IMR-90 (cell line): ENCODE measurements around the gene SLC66A1. TPM values are rescaled to one million over a fixed set of nuclear protein-coding genes. Genes with fewer than 3 reads are reported as not detected.

ENCODE experiments used
- ATAC-seq: fragments of 200-7000 bp; cut with Tn5 transposase; 2 replicates; pipeline ENCODE4 v1.9.1; 2020; ENCODE audit warnings: low read depth, mild to moderate bottlenecking, moderate library complexity
- BruUV-seq: library from RNA; stranded (reverse); fragments of 400-500 nt; replicated peaks from 2 replicates; lab custom pipeline; 2021; lab: Mats Ljungman, UMichigan
- CTCF ChIA-PET: fragments of 300-600 bp; formaldehyde crosslinking; extraction: SDS; loops from one replicate; lab custom pipeline; 2021; ENCODE audit warnings: antibody characterized with exemption; lab: Yijun Ruan, JAX
- POLR2A ChIA-PET: fragments of 300-600 bp; sonication (Branson Sonifier 250); formaldehyde crosslinking; loops from one replicate; lab custom pipeline; 2022; ENCODE audit warnings: antibody characterized with exemption; ENCODE audit not compliant: unreplicated experiment; lab: Charles Lee
- DNase-seq: peaks from one replicate; pipeline ENCODE4 v3.0.0; 2013
- H2AFZ ChIP-seq: replicated peaks from 2 replicates; pipeline ENCODE3; 2013; ENCODE audit warnings: low read length, mild to moderate bottlenecking; ENCODE audit not compliant: poor library complexity
- H2AK5ac ChIP-seq: 2 replicates; pipeline ENCODE4 v1.6.1; 2013; ENCODE audit warnings: low read depth, low read length, inconsistent platforms
- H2AK9ac ChIP-seq: replicated peaks from 2 replicates; pipeline ENCODE3; 2013; ENCODE audit warnings: mild to moderate bottlenecking, low read depth, low read length, moderate library complexity; ENCODE audit not compliant: poor library complexity
- H2BK120ac ChIP-seq: 2 replicates; pipeline ENCODE4 v1.6.1; 2013; ENCODE audit warnings: low read depth, low read length, inconsistent platforms
- H2BK15ac ChIP-seq: 3 replicates; pipeline ENCODE4 v1.6.1; 2013; ENCODE audit warnings: low read depth, low read length, inconsistent platforms
- H2BK20ac ChIP-seq: 2 replicates; pipeline ENCODE4 v1.6.1; 2013; ENCODE audit warnings: low read depth, mild to moderate bottlenecking, inconsistent platforms, low read length, moderate library complexity
- H2BK5ac ChIP-seq: 2 replicates; pipeline ENCODE4 v1.6.1; 2013; ENCODE audit warnings: mild to moderate bottlenecking, low read depth, low read length, inconsistent platforms; ENCODE audit not compliant: poor library complexity, severe bottlenecking
- H3K14ac ChIP-seq: replicated peaks from 2 replicates; pipeline ENCODE4 v1.6.1; 2013; ENCODE audit warnings: low read depth, low read length, inconsistent platforms
- H3K18ac ChIP-seq: 2 replicates; pipeline ENCODE4 v1.6.1; 2013; ENCODE audit warnings: low read depth, low read length, control low read depth
- H3K23ac ChIP-seq: 2 replicates; pipeline ENCODE4 v1.6.1; 2013; ENCODE audit warnings: low read depth, low read length, inconsistent platforms
- H3K27ac ChIP-seq: 2 replicates; pipeline ENCODE4 v1.5.1; 2013; ENCODE audit warnings: mild to moderate bottlenecking, control low read depth, low read length; ENCODE audit not compliant: insufficient read depth
- H3K27me3 ChIP-seq: 2 replicates; pipeline ENCODE4 v1.6.1; 2013; ENCODE audit warnings: low read length; ENCODE audit not compliant: control insufficient read depth, insufficient read depth
- H3K36me3 ChIP-seq: 2 replicates; pipeline ENCODE4 v1.6.1; 2013; ENCODE audit warnings: low read length, mixed read lengths; ENCODE audit not compliant: control insufficient read depth, insufficient read depth
- H3K4ac ChIP-seq: 2 replicates; pipeline ENCODE4 v1.6.1; 2013; ENCODE audit warnings: low read depth, low read length, inconsistent platforms
- H3K4me1 ChIP-seq: 2 replicates; pipeline ENCODE4 v1.6.1; 2013; ENCODE audit warnings: low read length, mixed read lengths; ENCODE audit not compliant: control insufficient read depth, insufficient read depth
- H3K4me2 ChIP-seq: 2 replicates; pipeline ENCODE4 v1.6.1; 2013; ENCODE audit warnings: low read depth, mild to moderate bottlenecking, control low read depth, low read length, moderate library complexity
- H3K4me3 ChIP-seq: 2 replicates; pipeline ENCODE4 v1.5.1; 2013; ENCODE audit warnings: low read depth, mild to moderate bottlenecking, control low read depth, low read length, moderate library complexity; ENCODE audit not compliant: insufficient read depth
- H3K56ac ChIP-seq: 2 replicates; pipeline ENCODE4 v1.6.1; 2013; ENCODE audit warnings: low read length, inconsistent platforms; ENCODE audit not compliant: insufficient read depth; ENCODE audit errors: extremely low read depth
- H3K79me1 ChIP-seq, 2 experiments: 2 replicates each; pipeline ENCODE4 v1.6.1; 2013; ENCODE audit warnings: low read length in 2 of 2, inconsistent platforms in 1 of 2, low read depth in 1 of 2
- H3K9ac ChIP-seq: 2 replicates; pipeline ENCODE4 v1.6.1; 2013; ENCODE audit warnings: low read depth, low read length, control low read depth
- H3K9me1 ChIP-seq: 2 replicates; pipeline ENCODE4 v1.6.1; 2013; ENCODE audit warnings: low read length, inconsistent platforms; ENCODE audit not compliant: insufficient read depth
- H3K9me3 ChIP-seq: 2 replicates; pipeline ENCODE4 v1.6.1; 2013; ENCODE audit warnings: low read length; ENCODE audit not compliant: control insufficient read depth, insufficient read depth
- H4K20me1 ChIP-seq: 2 replicates; pipeline ENCODE4 v1.6.1; 2013; ENCODE audit warnings: low read length, inconsistent platforms; ENCODE audit not compliant: insufficient read depth
- H4K5ac ChIP-seq: 2 replicates; pipeline ENCODE4 v1.6.1; 2013; ENCODE audit warnings: mild to moderate bottlenecking, low read depth, low read length, control low read depth
- H4K8ac ChIP-seq, 2 experiments: 2 replicates each; pipeline ENCODE4 v1.6.1; 2013; ENCODE audit warnings: low read depth in 2 of 2, low read length in 2 of 2, control low read depth in 1 of 2, inconsistent platforms in 1 of 2
- H4K91ac ChIP-seq: 2 replicates; pipeline ENCODE4 v1.6.1; 2013; ENCODE audit warnings: low read depth, low read length, inconsistent platforms; ENCODE audit not compliant: insufficient read depth
- BHLHE40 ChIP-seq: fragments of 150-350 bp; IDR thresholded peaks from 2 replicates; pipeline ENCODE4 v1.6.1; 2016; ENCODE audit warnings: mild to moderate bottlenecking, low read depth, low read length
- CEBPB ChIP-seq: IDR thresholded peaks from 2 replicates; pipeline ENCODE4 v1.6.1; 2012; ENCODE audit warnings: low read depth, low read length, improper control_type of control experiment
- CHD1 ChIP-seq: IDR thresholded peaks from 2 replicates; pipeline ENCODE4 v1.6.1; 2012; ENCODE audit warnings: low read depth, low read length, improper control_type of control experiment
- CTCF ChIP-seq: conservative IDR thresholded peaks from 2 replicates; pipeline ENCODE4 v1.5.1; 2012; ENCODE audit warnings: mild to moderate bottlenecking, low read depth, low read length, improper control_type of control experiment
- FOS ChIP-seq: fragments of 150-350 bp; IDR thresholded peaks from 2 replicates; pipeline ENCODE4 v1.6.1; 2016; ENCODE audit warnings: low read depth, low read length
- MAFK ChIP-seq: IDR thresholded peaks from 2 replicates; pipeline ENCODE4 v1.6.1; 2012; ENCODE audit warnings: low read depth, low read length, improper control_type of control experiment
- MAZ ChIP-seq: IDR thresholded peaks from 2 replicates; pipeline ENCODE4 v1.6.1; 2012; ENCODE audit warnings: low read depth, mild to moderate bottlenecking, low read length, improper control_type of control experiment, moderate library complexity, borderline replicate concordance
- MXI1 ChIP-seq: IDR thresholded peaks from 2 replicates; pipeline ENCODE4 v1.6.1; 2012; ENCODE audit warnings: low read depth, mild to moderate bottlenecking, low read length, moderate library complexity, borderline replicate concordance
- NFE2L2 ChIP-seq: fragments of 150-350 bp; IDR thresholded peaks from 2 replicates; pipeline ENCODE4 v1.6.1; 2016; ENCODE audit warnings: low read depth, mild to moderate bottlenecking, low read length
- POLR2A ChIP-seq: IDR thresholded peaks from 2 replicates; pipeline ENCODE4 v1.6.1; 2012; ENCODE audit warnings: mild to moderate bottlenecking, low read depth, low read length
- RAD21 ChIP-seq: IDR thresholded peaks from 2 replicates; pipeline ENCODE4 v1.6.1; 2012; ENCODE audit warnings: low read length, improper control_type of control experiment
- RCOR1 ChIP-seq: IDR thresholded peaks from 2 replicates; pipeline ENCODE4 v1.6.1; 2012; ENCODE audit warnings: mild to moderate bottlenecking, low read length, improper control_type of control experiment; ENCODE audit not compliant: insufficient replicate concordance
- RFX5 ChIP-seq: IDR thresholded peaks from 2 replicates; pipeline ENCODE4 v1.8.0; 2012; ENCODE audit warnings: low read depth, mild to moderate bottlenecking, low read length, moderate library complexity
- SMC3 ChIP-seq: fragments of 150-350 bp; IDR thresholded peaks from 2 replicates; pipeline ENCODE4 v1.6.1; 2016; ENCODE audit warnings: low read depth, mild to moderate bottlenecking, antibody characterized with exemption, low read length, moderate library complexity
- USF2 ChIP-seq: fragments of 150-350 bp; IDR thresholded peaks from 2 replicates; pipeline ENCODE4 v1.6.1; 2017; ENCODE audit warnings: mild to moderate bottlenecking, antibody characterized with exemption, low read length, low read depth
- WGBS, 2 experiments: methylation state at CpG; one replicate each; pipeline versions ENCODE4 v1.1.5 to v1.1.7; 2013; ENCODE audit warnings: missing lambda C conversion rate in 2 of 2; ENCODE audit not compliant: insufficient read length in 1 of 2; ENCODE audit errors: extremely low coverage in 2 of 2; 5-methylcytosine and 5-hydroxymethylcytosine counted together
- dilution Hi-C: fragments of 300-500 bp; cut with HindIII; formaldehyde crosslinking; loops from one replicate; pipeline ENCODE4 v1.14.3; 2018; ENCODE audit warnings: low sequenced_read_pairs; ENCODE audit not compliant: unreplicated experiment
- in situ Hi-C: fragments of 300-500 bp; cut with MboI; formaldehyde crosslinking; loops from 3 replicates; pipeline ENCODE4 v1.14.3; 2019; ENCODE audit warnings: low sequenced_read_pairs, inconsistent platforms, mixed read lengths
- intact Hi-C: fragments of 100-400 bp; cut with micrococcal nuclease; formaldehyde crosslinking; loops from 2 replicates; pipeline ENCODE4 v1.10.0; 2022
- polyA plus RNA-seq, 3 experiments: library from polyadenylated mRNA; depleted of rRNA; stranded (reverse); fragments of >200 nt; gene quantifications; 2 replicates each; pipeline ENCODE4 v1.2.3, GENCODE V29; 2012; ENCODE audit warnings: low replicate concordance in 1 of 3
- total RNA-seq: library from RNA; depleted of rRNA; stranded (reverse); fragments of >200 nt; gene quantifications from 2 replicates; pipeline ENCODE4 v1.2.3, GENCODE V29; 2012
- TF ChIP-seq, protein P1 (sequence below): fragments of 150-350 bp; IDR thresholded peaks from 2 replicates; pipeline ENCODE4 v1.6.1; 2016; ENCODE audit warnings: low read depth, mild to moderate bottlenecking, low read length, moderate library complexity, borderline replicate concordance

SLC66A1 gene
- total and polyA plus RNA-seq, 2 of the 4 experiments (the other 2 are of a cell fraction) = 6.8 to 18.9 TPM

GRCh38 chr1:19300211-19300610 lies 11.9 kb upstream of the SLC66A1 start:
- Histone ChIP-seq H2BK5ac (no peak overlapping the region), H3K18ac (no peak overlapping the region), H3K9me3 (peaks cover 5% of the 10 kb centered on the region), H3K79me1 (no peaks in the 10 kb centered on the region), H4K5ac (no peak overlapping the region), H2AK9ac (no peak overlapping the region), H3K56ac (no peak overlapping the region), H2BK120ac (no peak overlapping the region), H3K9ac (no peak overlapping the region), H2AK5ac (no peak overlapping the region), H3K14ac (no peak overlapping the region), H2BK20ac (no peak overlapping the region), H3K23ac (no peak overlapping the region), H3K9me1 (no peaks in the 10 kb centered on the region), H3K4me1 (no peaks in the 10 kb centered on the region), H2BK15ac (no peak overlapping the region), H3K4me3 (no peak overlapping the region), H4K91ac (no peak overlapping the region), H4K20me1 (no peaks in the 10 kb centered on the region), H4K8ac (no peak overlapping the region), H3K27ac (no peak overlapping the region), H3K36me3 (peaks cover 27% of the 10 kb centered on the region), H2AFZ (no peak overlapping the region), H3K27me3 (no peaks in the 10 kb centered on the region), H3K4ac (no peak overlapping the region), H3K4me2 (no peak overlapping the region)
- dilution Hi-C loops = no loop called here
- BruUV-seq = no TSS peak
- ATAC-seq = no peak
- in situ Hi-C loops = no loop called here
- ChIA-PET CTCF (no interaction called here), POLR2A (no interaction called here)
- WGBS, 2 experiments = 82% methylated on average over 2 of the region's 2 CpGs; no CpG with 5 or more reads in 1 of the 2 experiments
- DNase-seq = no peak
- TF ChIP-seq CEBPB (no peak), MXI1 (no peak), CHD1 (no peak), MAFK (no peak), CTCF (no peak), MAZ (no peak), FOS (no peak), BHLHE40 (no peak), USF2 (no peak), RCOR1 (no peak), SMC3 (no peak), NFE2L2 (no peak), POLR2A (no peak), RAD21 (no peak), RFX5 (no peak)
- TF ChIP-seq, protein P1, sequence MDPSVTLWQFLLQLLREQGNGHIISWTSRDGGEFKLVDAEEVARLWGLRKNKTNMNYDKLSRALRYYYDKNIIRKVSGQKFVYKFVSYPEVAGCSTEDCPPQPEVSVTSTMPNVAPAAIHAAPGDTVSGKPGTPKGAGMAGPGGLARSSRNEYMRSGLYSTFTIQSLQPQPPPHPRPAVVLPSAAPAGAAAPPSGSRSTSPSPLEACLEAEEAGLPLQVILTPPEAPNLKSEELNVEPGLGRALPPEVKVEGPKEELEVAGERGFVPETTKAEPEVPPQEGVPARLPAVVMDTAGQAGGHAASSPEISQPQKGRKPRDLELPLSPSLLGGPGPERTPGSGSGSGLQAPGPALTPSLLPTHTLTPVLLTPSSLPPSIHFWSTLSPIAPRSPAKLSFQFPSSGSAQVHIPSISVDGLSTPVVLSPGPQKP = no peak
- intact Hi-C loops = no loop called here
